Panc1 (cell line): ENCODE results near the gene PCDHGA6. TPM values are rescaled to one million over a fixed set of nuclear protein-coding genes. Genes with fewer than 3 reads are reported as not detected.
A peak's percentile ranks its signal among the peaks of the same experiment; 100 is the strongest.

Source experiments
- ATAC-seq: fragments of 200-7000 bp; cut with Tn5 transposase; 2 replicates; pipeline ENCODE4 v1.9.1; 2020; ENCODE audit warnings: mild to moderate bottlenecking, moderate library complexity
- BruUV-seq: library from RNA; stranded (reverse); fragments of 400-500 nt; replicated peaks from 2 replicates; lab custom pipeline; 2021; lab: Mats Ljungman, UMichigan
- CTCF ChIA-PET: fragments of 300-600 bp; sonication (Branson Sonifier 250); formaldehyde crosslinking; loops from one replicate; lab custom pipeline; 2022; ENCODE audit warnings: antibody characterized with exemption; lab: Charles Lee
- POLR2A ChIA-PET: fragments of 300-600 bp; sonication (Branson Sonifier 250); formaldehyde crosslinking; loops from one replicate; lab custom pipeline; 2022; ENCODE audit warnings: antibody characterized with exemption; lab: Charles Lee
- DNase-seq: peaks from one replicate; pipeline ENCODE4 v3.0.0-alpha.2; 2010; ENCODE audit warnings: low read depth, low spot score
- H3K27ac ChIP-seq: 2 replicates; pipeline ENCODE4 v1.5.1; 2011; ENCODE audit warnings: mild to moderate bottlenecking, low read length, inconsistent platforms
- H3K27me3 ChIP-seq: fragments of 200-500 bp; sonication (Bioruptor generic); 2 replicates; pipeline ENCODE4 v1.6.0; 2014; ENCODE audit warnings: low read length, inconsistent platforms; ENCODE audit not compliant: control insufficient read depth, insufficient read depth
- H3K36me3 ChIP-seq: fragments of 200-500 bp; sonication (Bioruptor generic); 2 replicates; pipeline ENCODE4 v1.5.1; 2014; ENCODE audit warnings: inconsistent platforms, mild to moderate bottlenecking, low read length, moderate library complexity; ENCODE audit not compliant: control insufficient read depth, insufficient read depth
- H3K4me1 ChIP-seq: 2 replicates; pipeline ENCODE4 v1.5.1; 2011; ENCODE audit warnings: inconsistent platforms, mild to moderate bottlenecking, low read length, moderate library complexity; ENCODE audit not compliant: control insufficient read depth, insufficient read depth
- H3K4me3 ChIP-seq, 2 experiments: 2 replicates each; pipeline ENCODE4 v1.5.1; 2011 to 2012; ENCODE audit warnings: low read depth in 2 of 2, low read length in 2 of 2, mild to moderate bottlenecking in 2 of 2, inconsistent platforms in 1 of 2, moderate library complexity in 1 of 2
- H3K9me3 ChIP-seq: fragments of 200-500 bp; sonication (Bioruptor generic); 2 replicates; pipeline ENCODE4 v1.5.1; 2014; ENCODE audit warnings: low read depth, mild to moderate bottlenecking, inconsistent platforms, low read length, moderate library complexity; ENCODE audit not compliant: control insufficient read depth, insufficient read depth
- CTCF ChIP-seq: fragments of 450-650 bp; IDR thresholded peaks from 2 replicates; pipeline ENCODE4 v1.5.1; 2017; ENCODE audit warnings: mild to moderate bottlenecking
- POLR2AphosphoS5 ChIP-seq: IDR thresholded peaks from 2 replicates; pipeline ENCODE4 v1.6.1; 2012; ENCODE audit warnings: mild to moderate bottlenecking, low read depth, low read length, moderate library complexity
- REST ChIP-seq, 2 experiments: IDR thresholded peaks; 2 replicates each; pipeline ENCODE4 v1.6.1; 2011 to 2012; ENCODE audit warnings: low read depth in 2 of 2, control low read depth in 1 of 2, low read length in 1 of 2, mild to moderate bottlenecking in 1 of 2, moderate library complexity in 1 of 2; ENCODE audit not compliant: insufficient read depth in 1 of 2
- SIN3A ChIP-seq: IDR thresholded peaks from 2 replicates; pipeline ENCODE4 v1.6.1; 2012; ENCODE audit warnings: low read depth, mild to moderate bottlenecking, low read length, moderate library complexity, borderline replicate concordance; ENCODE audit not compliant: insufficient read depth
- TCF7L2 ChIP-seq: IDR thresholded peaks from 2 replicates; pipeline ENCODE4 v1.6.1; 2011; ENCODE audit warnings: mild to moderate bottlenecking, low read depth, low read length, inconsistent platforms
- in situ Hi-C: cut with HindIII; loops from 2 replicates; pipeline ENCODE4 v1.10.0; 2016; ENCODE audit warnings: low sequenced_read_pairs, low pct_unique_long_range_greater_than_20kb
- intact Hi-C: fragments of 100-400 bp; cut with micrococcal nuclease; formaldehyde crosslinking; loops from one replicate; pipeline ENCODE4 v1.10.0; 2022; ENCODE audit not compliant: unreplicated experiment
- total RNA-seq: library from RNA; stranded (reverse); gene quantifications from one replicate; pipeline ENCODE4 v1.2.1, GENCODE V29; 2021; ENCODE audit not compliant: unreplicated experiment

The PCDHGA6 gene
- total RNA-seq, 1 experiment from 2014 or later, result 0.59 TPM

- Histone ChIP-seq H3K4me1 (no peaks in the 10 kb centered on the region), H3K4me3 (no peak within 1 kb of the TSS), H3K9me3 (no peaks in the 10 kb centered on the region), H3K36me3 (no peaks in the 10 kb centered on the region), H3K27ac (no peak within 1 kb of the TSS), H3K27me3 (no peaks in the 10 kb centered on the region; the same call in 1 of the 2 replicates)
- CTCF ChIA-PET, result no interaction called here
- no peak for TF ChIP-seq POLR2AphosphoS5
- no peak for TF ChIP-seq TCF7L2
- TF ChIP-seq CTCF, result peak; percentile 54
- TF ChIP-seq REST (IDR thresholded peaks at IDR 0.05; ENCODE audit: insufficient read depth in 1 of 2, low read depth in 2 of 2, low read length in 1 of 2), result no peak
- no peak for TF ChIP-seq SIN3A
- in situ Hi-C loops (no loop called here), intact Hi-C loops (loop anchor here (10.0 kb wide), 1 partner anchor 170 kb away; no protein-coding TSS in a partner anchor)
- POLR2A ChIA-PET, result interaction anchor here (0.6 kb wide), 1 partner anchor 247 kb away, joined by 3 read pairs; no protein-coding TSS in a partner anchor
- no peak for DNase-seq
- ATAC-seq, result no peak
- BruUV-seq, result no TSS peak
Observed at GRCh38 chr5:141354900-141355469, 18.7 kb upstream of the PCDHGA6 start, which contains the start of gene PCDHGA4. Gene PCDHGA4 (plus strand): TSS chr5:141355021. CDS start chr5:141355108, 87 bp downstream.

GRCh38 chr5:141355641-141356040 lies 18.1 kb upstream of the PCDHGA6 start:
- no peak for DNase-seq
- Histone ChIP-seq H3K27me3 (no peaks in the 10 kb centered on the region; the same call in 1 of the 2 replicates), H3K27ac (no peak overlapping the region), H3K36me3 (no peaks in the 10 kb centered on the region), H3K4me3 (no peak overlapping the region), H3K4me1 (no peaks in the 10 kb centered on the region), H3K9me3 (no peaks in the 10 kb centered on the region)
- POLR2A ChIA-PET, result no interaction called here
- CTCF ChIA-PET, result interaction anchor here (0.8 kb wide), 1 partner anchor 202 kb away, joined by 3 read pairs; no protein-coding TSS in a partner anchor
- ATAC-seq, result no peak
- intact Hi-C loops, result loop anchor here (10.0 kb wide), 1 partner anchor 169 kb away; no protein-coding TSS in a partner anchor
- in situ Hi-C loops, result no loop called here
- no TSS peak for BruUV-seq
- no peak for TF ChIP-seq POLR2AphosphoS5
- no peak for TF ChIP-seq REST (IDR thresholded peaks at IDR 0.05; ENCODE audit: insufficient read depth in 1 of 2, low read depth in 2 of 2, low read length in 1 of 2)
- no peak for TF ChIP-seq SIN3A
- no peak for TF ChIP-seq TCF7L2
- no peak for TF ChIP-seq CTCF
